HepG2 (cell line): ENCODE results near the gene CTSZ. TPM values are rescaled to one million over a fixed set of nuclear protein-coding genes. Genes with fewer than 3 reads are reported as not detected.

Experiments
- AGO2 ChIP-seq: fragments of 200-400 bp; formaldehyde crosslinking; optimal IDR thresholded peaks from 2 replicates; pipeline ENCODE3; 2017; ENCODE audit warnings: mild to moderate bottlenecking, low read depth, low read length, moderate library complexity
- CEBPG ChIP-seq: IDR thresholded peaks from 2 replicates; pipeline ENCODE4 v1.6.1; 2016
- CHD4 ChIP-seq: fragments of 200-600 bp; sonication (generic); IDR thresholded peaks from 2 replicates; pipeline ENCODE4 v1.7.0; 2017; ENCODE audit warnings: mild to moderate bottlenecking, low read length, borderline replicate concordance
- DPF2 ChIP-seq: sonication (generic); formaldehyde crosslinking; IDR thresholded peaks from 2 replicates; pipeline ENCODE4 v1.4.0; 2020; ENCODE audit warnings: mild to moderate bottlenecking, low read depth, missing genetic modification reagents, borderline replicate concordance
- HMGA1 ChIP-seq: sonication (generic); formaldehyde crosslinking; conservative IDR thresholded peaks from 2 replicates; pipeline ENCODE4 v1.4.0; 2020; ENCODE audit warnings: missing genetic modification reagents
- JUN ChIP-seq: sonication (generic); formaldehyde crosslinking; IDR thresholded peaks from 2 replicates; pipeline ENCODE4 v1.4.0; 2020; ENCODE audit warnings: mild to moderate bottlenecking, missing genetic modification reagents
- KLF6 ChIP-seq: IDR thresholded peaks from 2 replicates; pipeline ENCODE4 v1.8.0; 2016; ENCODE audit warnings: missing biosample characterization, missing genetic modification reagents
- MLXIP ChIP-seq: sonication (generic); formaldehyde crosslinking; IDR thresholded peaks from 2 replicates; pipeline ENCODE4 v1.9.0; 2021; ENCODE audit warnings: missing genetic modification reagents, borderline replicate concordance
- XRCC5 ChIP-seq: fragments of 200-400 bp; formaldehyde crosslinking; optimal IDR thresholded peaks from 2 replicates; pipeline ENCODE3; 2017; ENCODE audit warnings: mild to moderate bottlenecking, low read length
- ZBTB37 ChIP-seq: sonication (generic); formaldehyde crosslinking; IDR thresholded peaks from 2 replicates; pipeline ENCODE4 v1.4.0; 2020; ENCODE audit warnings: mild to moderate bottlenecking, missing genetic modification reagents
- ZBTB7A ChIP-seq: sonication (generic); formaldehyde crosslinking; IDR thresholded peaks from 2 replicates; pipeline ENCODE4 v1.8.0; 2022; ENCODE audit warnings: mild to moderate bottlenecking, missing genetic modification reagents
- ZFP36L2 ChIP-seq: sonication (generic); formaldehyde crosslinking; IDR thresholded peaks from 2 replicates; pipeline ENCODE4 v1.4.0; 2020; ENCODE audit warnings: missing genetic modification reagents
- ZNF451 ChIP-seq: sonication (generic); formaldehyde crosslinking; IDR thresholded peaks from 2 replicates; pipeline ENCODE4 v1.5.0; 2020; ENCODE audit warnings: mild to moderate bottlenecking, missing genetic modification reagents
- ZNF572 ChIP-seq: sonication (generic); formaldehyde crosslinking; IDR thresholded peaks from 2 replicates; pipeline ENCODE4 v1.5.1; 2020; ENCODE audit warnings: mild to moderate bottlenecking, missing genetic modification reagents
- ZNF589 ChIP-seq: sonication (generic); formaldehyde crosslinking; conservative IDR thresholded peaks from 2 replicates; pipeline ENCODE4 v1.8.0; 2022; ENCODE audit warnings: mild to moderate bottlenecking, moderate library complexity, missing genetic modification reagents
- ZNF776 ChIP-seq: sonication (generic); formaldehyde crosslinking; IDR thresholded peaks from 2 replicates; pipeline ENCODE4 v1.4.0; 2020; ENCODE audit warnings: mild to moderate bottlenecking, missing genetic modification reagents
- ZSCAN25 ChIP-seq: sonication (generic); formaldehyde crosslinking; IDR thresholded peaks from 2 replicates; pipeline ENCODE4 v1.8.0; 2022; ENCODE audit warnings: mild to moderate bottlenecking, missing genetic modification reagents
- polyA plus RNA-seq, 8 experiments: library from polyadenylated mRNA; depleted of rRNA in 3 of 8; stranded (reverse) in 7 of 8; unstranded in 1 of 8; fragments of >200 nt; fragmentation: Illumina TruSeq in 4 of 8; extraction: Trizol in 4 of 8; gene quantifications; 2 replicates each; pipeline versions ENCODE4 v1.2.1 to v1.2.3, GENCODE V29; 2011 to 2016; ENCODE audit warnings: low read depth in 4 of 8, missing spikeins in 1 of 8, mixed read lengths in 1 of 8; ENCODE audit not compliant: insufficient read depth in 1 of 8
- total RNA-seq, 5 experiments: library from RNA; depleted of rRNA; stranded (reverse); fragments of >200 nt; fragmentation: Illumina TruSeq; extraction: Trizol; gene quantifications; 2 replicates each; pipeline ENCODE4 v1.2.3, GENCODE V29; 2016; ENCODE audit warnings: low read depth in 1 of 5
- TF ChIP-seq, protein P1 (sequence below): sonication (generic); formaldehyde crosslinking; IDR thresholded peaks from 2 replicates; pipeline ENCODE4 v1.4.0; 2020; ENCODE audit warnings: missing genetic modification reagents, mild to moderate bottlenecking, borderline replicate concordance
- TF ChIP-seq, protein P2 (sequence below): sonication (generic); formaldehyde crosslinking; IDR thresholded peaks from 2 replicates; pipeline ENCODE4 v1.5.0; 2020; ENCODE audit warnings: mild to moderate bottlenecking, missing genetic modification reagents

The CTSZ gene
- total and polyA plus RNA-seq, 2 of the 13 experiments (the other 11 are each of a cell fraction or from before 2014, with no cell fraction given) = 0.33 TPM; not detected in 1

DNA sequence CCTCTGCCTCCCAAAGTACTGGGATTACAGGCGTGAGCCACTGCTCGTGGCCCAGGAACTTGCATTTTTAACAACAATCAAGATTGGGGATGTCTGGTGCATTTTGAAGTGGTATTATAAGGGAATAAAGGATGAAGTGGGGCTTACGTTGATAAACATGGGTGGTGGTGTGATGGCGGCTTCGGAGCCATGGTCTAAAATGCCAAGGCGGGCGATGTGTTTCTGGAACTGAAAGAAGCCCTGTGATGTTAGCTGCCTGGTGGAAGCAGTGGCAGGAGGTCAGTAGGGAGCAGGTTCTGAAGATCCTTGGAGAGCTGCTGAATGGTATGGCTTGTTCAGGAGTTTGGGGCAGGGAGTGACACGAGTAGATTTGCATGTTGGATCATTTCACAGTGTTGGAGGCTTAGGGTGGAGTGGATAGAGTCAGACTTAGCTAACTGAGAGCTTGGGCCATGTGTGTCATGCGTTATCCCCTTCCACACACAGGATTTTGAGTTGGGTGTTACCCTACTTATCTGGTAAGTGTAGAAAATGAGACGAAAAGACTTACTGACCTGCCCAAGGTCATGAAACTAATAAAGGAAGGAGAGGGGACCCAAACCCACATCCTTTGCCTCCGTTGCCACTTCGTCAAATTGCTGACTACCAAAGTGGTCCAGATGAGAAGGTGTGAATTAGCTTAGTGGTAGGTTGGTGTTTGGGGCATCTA is 24.5 kb downstream of the CTSZ start (continued):
- TF ChIP-seq CEBPG (CRISPR knock-in tag) (no peak), DPF2 (CRISPR knock-in tag) (no peak), KLF6 (CRISPR knock-in tag) (no peak), ZNF451 (0 out of 2 replicates have a peak, but pooled peaks have one; percentile 30), ZNF572 (no peak), ZNF589 (no peak), MLXIP (CRISPR knock-in tag) (no peak), HMGA1 (CRISPR knock-in tag) (no peak), ZNF776 (CRISPR knock-in tag) (0 out of 2 replicates have a peak, but pooled peaks have one; percentile 51), XRCC5 (no peak), ZBTB37 (CRISPR knock-in tag) (0 out of 2 replicates have a peak, but pooled peaks have one; percentile 31), AGO2 (no peak), ZBTB7A (CRISPR knock-in tag) (no peak), CHD4 (no peak), ZSCAN25 (CRISPR knock-in tag) (0 out of 2 replicates have a peak, but pooled peaks have one; percentile 33), ZFP36L2 (CRISPR knock-in tag) (no peak), JUN (CRISPR knock-in tag) (no peak)
- TF ChIP-seq, protein P1, sequence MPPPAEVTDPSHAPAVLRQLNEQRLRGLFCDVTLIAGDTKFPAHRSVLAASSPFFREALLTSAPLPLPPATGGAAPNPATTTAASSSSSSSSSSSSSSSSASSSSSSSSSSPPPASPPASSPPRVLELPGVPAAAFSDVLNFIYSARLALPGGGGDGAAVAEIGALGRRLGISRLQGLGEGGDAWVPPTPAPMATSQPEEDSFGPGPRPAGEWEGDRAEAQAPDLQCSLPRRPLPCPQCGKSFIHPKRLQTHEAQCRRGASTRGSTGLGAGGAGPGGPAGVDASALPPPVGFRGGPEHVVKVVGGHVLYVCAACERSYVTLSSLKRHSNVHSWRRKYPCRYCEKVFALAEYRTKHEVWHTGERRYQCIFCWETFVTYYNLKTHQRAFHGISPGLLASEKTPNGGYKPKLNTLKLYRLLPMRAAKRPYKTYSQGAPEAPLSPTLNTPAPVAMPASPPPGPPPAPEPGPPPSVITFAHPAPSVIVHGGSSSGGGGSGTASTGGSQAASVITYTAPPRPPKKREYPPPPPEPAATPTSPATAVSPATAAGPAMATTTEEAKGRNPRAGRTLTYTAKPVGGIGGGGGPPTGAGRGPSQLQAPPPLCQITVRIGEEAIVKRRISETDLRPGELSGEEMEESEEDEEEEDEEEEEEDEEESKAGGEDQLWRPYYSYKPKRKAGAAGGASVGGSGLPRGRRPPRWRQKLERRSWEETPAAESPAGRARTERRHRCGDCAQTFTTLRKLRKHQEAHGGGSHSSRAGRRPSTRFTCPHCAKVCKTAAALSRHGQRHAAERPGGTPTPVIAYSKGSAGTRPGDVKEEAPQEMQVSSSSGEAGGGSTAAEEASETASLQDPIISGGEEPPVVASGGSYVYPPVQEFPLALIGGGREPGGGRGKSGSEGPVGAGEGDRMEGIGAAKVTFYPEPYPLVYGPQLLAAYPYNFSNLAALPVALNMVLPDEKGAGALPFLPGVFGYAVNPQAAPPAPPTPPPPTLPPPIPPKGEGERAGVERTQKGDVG = peak; percentile 54; the same call in 1 of the 2 replicates
- TF ChIP-seq, protein P2, sequence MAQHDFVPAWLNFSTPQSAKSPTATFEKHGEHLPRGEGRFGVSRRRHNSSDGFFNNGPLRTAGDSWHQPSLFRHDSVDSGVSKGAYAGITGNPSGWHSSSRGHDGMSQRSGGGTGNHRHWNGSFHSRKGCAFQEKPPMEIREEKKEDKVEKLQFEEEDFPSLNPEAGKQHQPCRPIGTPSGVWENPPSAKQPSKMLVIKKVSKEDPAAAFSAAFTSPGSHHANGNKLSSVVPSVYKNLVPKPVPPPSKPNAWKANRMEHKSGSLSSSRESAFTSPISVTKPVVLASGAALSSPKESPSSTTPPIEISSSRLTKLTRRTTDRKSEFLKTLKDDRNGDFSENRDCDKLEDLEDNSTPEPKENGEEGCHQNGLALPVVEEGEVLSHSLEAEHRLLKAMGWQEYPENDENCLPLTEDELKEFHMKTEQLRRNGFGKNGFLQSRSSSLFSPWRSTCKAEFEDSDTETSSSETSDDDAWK (CRISPR knock-in tag) = no peak
